Type B pancreatic cell (in vitro differentiated cells): Measurements from ENCODE around the gene USP5. TPM values are rescaled to one million over a fixed set of nuclear protein-coding genes. Genes with fewer than 3 reads are reported as not detected.
A peak's percentile ranks its signal among the peaks of the same experiment; 100 is the strongest.
"Not testable (repeated sequence)": the region's sequence is repeated elsewhere in the genome, so short reads cannot be mapped to it uniquely, and the experiment has no call there.

Experiments
- DNase-seq: peaks from one replicate; pipeline ENCODE4 v3.0.0; 2021; ENCODE audit warnings: mixed read lengths; ENCODE audit not compliant: unreplicated experiment; ENCODE audit errors: extremely low spot score
- H3K27ac Mint-ChIP-seq: 2 replicates; pipeline ENCODE4 v1.8.0; 2021; ENCODE audit warnings: mild to moderate bottlenecking, mixed read lengths
- H3K27me3 Mint-ChIP-seq: 2 replicates; pipeline ENCODE4 v1.8.0; 2021; ENCODE audit warnings: mixed read lengths
- H3K36me3 Mint-ChIP-seq: 2 replicates; pipeline ENCODE4 v1.8.0; 2021; ENCODE audit warnings: mixed read lengths
- H3K4me1 Mint-ChIP-seq: one replicate; pipeline ENCODE4 v1.8.0; 2021; ENCODE audit warnings: mixed read lengths; ENCODE audit not compliant: unreplicated experiment
- H3K4me3 Mint-ChIP-seq: 2 replicates; pipeline ENCODE4 v1.8.0; 2021; ENCODE audit warnings: mild to moderate bottlenecking, mixed read lengths
- H3K9me3 Mint-ChIP-seq: 2 replicates; pipeline ENCODE4 v1.8.0; 2021; ENCODE audit warnings: mixed read lengths
- CTCF ChIP-seq: fragments of 200-600 bp; sonication (generic); conservative IDR thresholded peaks from 2 replicates; pipeline ENCODE4 v1.5.0; 2021; ENCODE audit warnings: antibody characterized with exemption, mild to moderate bottlenecking
- total RNA-seq: library from RNA; stranded (reverse); gene quantifications from 2 replicates; pipeline ENCODE4 v1.2.1, GENCODE V29; 2021; ENCODE audit warnings: low replicate concordance

USP5 gene
- total RNA-seq, 1 donor from 2014 or later = 121 TPM

GRCh38 chr12:6903722-6904121 is 51.8 kb downstream of the USP5 start:
- TF ChIP-seq CTCF = no peak
- Mint-ChIP-seq H3K4me3 (no peak overlapping the region), H3K27ac (no peak overlapping the region), H3K27me3 (no peaks in the 10 kb centered on the region), H3K9me3 (no peaks in the 10 kb centered on the region), H3K4me1 (no peaks in the 10 kb centered on the region), H3K36me3 (peaks cover 13% of the 10 kb centered on the region)
- DNase-seq = no peak

DNA sequence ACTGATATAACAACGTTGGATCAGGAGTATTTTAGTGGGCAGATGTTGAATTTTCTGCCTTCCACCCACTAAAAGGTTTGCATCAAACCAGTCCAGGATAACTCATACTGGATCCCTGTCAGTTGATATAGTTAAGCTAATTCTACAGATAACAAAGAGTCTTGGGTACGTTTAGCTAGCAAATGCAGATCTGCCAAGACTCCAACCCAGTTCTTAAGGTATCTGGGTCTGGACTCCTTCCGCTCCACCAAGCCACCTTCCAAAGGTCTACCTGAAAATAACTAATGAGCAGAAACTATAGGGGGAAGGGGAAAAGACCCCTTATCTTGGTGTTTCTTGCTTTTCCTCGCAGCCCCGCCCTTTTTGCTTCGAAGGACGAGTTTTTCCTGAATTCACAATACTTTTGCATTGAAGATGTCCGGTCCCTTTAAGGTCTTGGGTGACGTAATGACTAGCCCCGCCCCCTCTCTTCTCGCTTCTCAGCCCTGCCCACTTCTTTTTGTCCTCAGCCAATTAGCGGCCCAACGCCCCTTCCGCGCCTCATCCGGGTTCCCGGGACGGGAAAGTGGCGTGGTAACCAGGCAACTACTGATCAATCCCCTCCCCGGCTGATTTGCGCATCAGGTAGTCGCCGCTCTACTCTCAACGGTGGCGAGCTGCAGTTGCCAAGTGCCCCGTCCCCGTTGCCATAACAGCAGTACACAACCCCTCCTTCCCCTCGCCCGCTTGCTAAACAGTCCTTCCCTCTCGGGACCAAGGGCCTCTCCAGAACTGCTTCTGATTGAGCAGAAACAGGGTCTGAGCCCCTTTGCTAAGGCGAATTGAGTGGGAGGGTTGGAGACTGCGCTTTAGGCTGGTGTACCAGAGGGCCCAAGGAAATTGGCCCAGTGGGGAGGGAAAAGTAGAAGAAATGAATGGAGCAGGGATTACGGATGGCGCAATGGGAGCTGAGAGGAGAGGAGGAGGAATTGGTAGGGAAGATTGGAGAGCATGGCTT is 52.6 kb downstream of the USP5 start, which contains the start of gene LRRC23:
LRRC23 (plus strand) TSS at position 543 of the 997 bp plus-strand sequence. CDS start 812 bp downstream, outside the sequence.
- no peak within 1 kb of the TSS for H3K4me3 Mint-ChIP-seq
- H3K27ac Mint-ChIP-seq = no peak within 1 kb of the TSS
- peak; percentile 98 for DNase-seq
- H3K4me1 Mint-ChIP-seq = no peaks in the 10 kb centered on the region
- H3K27me3 Mint-ChIP-seq = peaks cover under 1% of the 10 kb centered on the region
- no peak for TF ChIP-seq CTCF
- H3K9me3 Mint-ChIP-seq = no peaks in the 10 kb centered on the region
- H3K36me3 Mint-ChIP-seq = peaks cover 10% of the 10 kb centered on the region

GRCh38 chr12:6905414-6906040 is 53.6 kb downstream of the USP5 start:
- no peak for DNase-seq
- Mint-ChIP-seq H3K36me3 (peaks cover 9% of the 10 kb centered on the region), H3K4me1 (no peaks in the 10 kb centered on the region), H3K27ac (no peak overlapping the region), H3K27me3 (peaks cover 7% of the 10 kb centered on the region), H3K4me3 (no peak overlapping the region), H3K9me3 (no peaks in the 10 kb centered on the region)
- no peak for TF ChIP-seq CTCF

DNA sequence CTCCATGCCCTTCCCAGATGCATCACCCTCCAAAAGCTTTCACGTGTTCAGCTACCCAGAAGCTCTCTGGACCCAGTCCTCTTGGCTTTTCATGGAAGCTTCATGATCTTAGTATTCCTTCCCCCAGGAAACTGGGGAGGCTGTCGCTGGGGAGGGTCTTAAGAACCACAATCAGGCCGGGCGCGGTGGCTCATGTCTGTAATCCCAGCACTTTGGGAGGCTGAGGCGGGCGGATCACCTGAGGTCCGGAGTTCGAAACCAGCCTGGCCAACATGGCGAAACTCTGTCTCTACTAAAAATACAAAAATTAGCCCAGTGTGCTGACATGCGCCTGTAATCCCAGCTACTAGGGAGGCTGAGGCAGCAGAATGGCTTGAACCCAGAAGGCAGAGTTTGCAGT is 56.2 kb downstream of the USP5 start:
- H3K4me1 Mint-ChIP-seq, H3K36me3 Mint-ChIP-seq, H3K9me3 Mint-ChIP-seq, DNase-seq, H3K4me3 Mint-ChIP-seq, H3K27ac Mint-ChIP-seq: not testable (repeated sequence)
- peaks cover 28% of the 10 kb centered on the region for H3K27me3 Mint-ChIP-seq

GRCh38 chr12:6909421-6910145 is 57.6 kb downstream of the USP5 start:
- Mint-ChIP-seq H3K4me1 (peaks cover 9% of the 10 kb centered on the region), H3K36me3 (peaks cover 3% of the 10 kb centered on the region), H3K4me3 (no peak overlapping the region), H3K27ac (no peak overlapping the region), H3K9me3 (no peaks in the 10 kb centered on the region), H3K27me3 (peaks cover 39% of the 10 kb centered on the region)
- no peak for TF ChIP-seq CTCF
- no peak for DNase-seq
